ENCODE data around the gene ADARB2. TPM values are rescaled to one million over a fixed set of nuclear protein-coding genes. Genes with fewer than 3 reads are reported as not detected.
A peak's percentile ranks its signal among the peaks of the same experiment; 100 is the strongest.

ADARB2 gene
- total RNA-seq, 1 donor from 2014 or later: 0.06 TPM

- DNase-seq (ENCODE audit: low spot score): peak; percentile 65
Observed at GRCh38 chr10:1573981-1574380, 163.3 kb downstream of the ADARB2 start.

DNA sequence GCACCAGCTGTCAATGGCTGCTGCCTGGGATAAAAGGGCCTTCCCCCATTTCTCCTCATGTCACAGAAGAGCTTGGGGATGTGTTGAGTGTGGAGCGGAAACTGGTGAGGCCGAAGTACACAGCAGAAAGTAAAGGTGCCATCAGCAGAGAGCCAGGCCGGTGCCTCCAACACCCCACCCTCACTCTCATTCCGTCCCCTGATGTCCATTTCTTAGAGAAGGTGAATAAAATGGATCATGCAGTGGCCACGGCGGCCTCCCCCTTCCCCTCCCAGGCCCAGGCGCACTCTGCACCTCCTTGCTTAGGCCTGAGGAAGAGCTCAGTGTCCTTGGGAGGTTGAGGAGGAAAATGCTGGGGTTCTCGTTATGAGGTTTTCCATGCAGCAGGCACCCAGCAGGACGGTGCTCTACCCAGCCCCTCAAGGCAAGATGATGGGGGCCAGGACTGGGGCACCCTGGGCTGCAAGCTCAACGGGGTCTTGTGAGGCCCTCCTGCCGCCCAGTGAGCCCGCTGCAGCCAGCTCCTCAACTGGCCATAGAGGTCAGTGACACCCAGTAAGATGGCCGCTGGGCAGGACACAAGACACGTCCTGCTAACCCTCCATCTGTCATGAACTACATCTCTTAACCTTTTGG is 163.9 kb downstream of the ADARB2 start:
- peak; percentile 57 for DNase-seq (ENCODE audit: low spot score)

GRCh38 chr10:1572519-1573333 is 164.6 kb downstream of the ADARB2 start:
- DNase-seq (ENCODE audit: low spot score): peak; percentile 68

DNA sequence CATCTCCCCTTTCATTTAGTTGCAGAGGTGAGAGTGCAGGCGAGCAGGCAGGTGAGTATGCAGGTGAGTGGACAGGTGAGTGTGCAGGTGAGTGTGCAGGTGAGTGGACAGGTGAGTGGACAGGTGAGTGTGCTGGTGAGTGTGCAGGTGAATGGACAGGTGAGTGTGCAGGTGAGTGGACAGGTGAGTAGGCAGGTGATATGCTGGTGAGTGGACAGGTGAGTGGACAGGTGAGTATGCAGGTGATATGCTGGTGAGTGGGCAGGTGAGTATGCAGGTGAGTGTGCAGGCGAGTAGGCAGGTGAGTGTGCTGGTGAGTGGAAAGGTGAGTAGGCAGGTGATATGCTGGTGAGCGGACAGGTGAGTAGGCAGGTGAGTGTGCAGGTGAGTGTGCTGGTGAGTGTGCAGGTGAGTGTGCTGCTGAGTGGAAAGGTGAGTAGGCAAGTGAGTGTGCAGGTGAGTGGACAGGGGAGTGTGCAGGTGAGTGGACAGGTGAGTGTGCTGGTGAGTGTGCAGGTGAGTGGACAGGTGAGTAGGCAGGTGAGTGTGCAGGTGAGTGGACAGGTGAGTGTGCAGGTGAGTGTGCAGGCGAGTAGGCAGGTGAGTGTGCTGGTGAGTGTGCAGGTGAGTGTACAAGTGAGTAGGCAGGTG is 165.6 kb downstream of the ADARB2 start:
- DNase-seq (ENCODE audit: low spot score): peak; percentile 37

GRCh38 chr10:1570416-1571051 is 166.8 kb downstream of the ADARB2 start:
- DNase-seq (ENCODE audit: low spot score): peak; percentile 22

DNA sequence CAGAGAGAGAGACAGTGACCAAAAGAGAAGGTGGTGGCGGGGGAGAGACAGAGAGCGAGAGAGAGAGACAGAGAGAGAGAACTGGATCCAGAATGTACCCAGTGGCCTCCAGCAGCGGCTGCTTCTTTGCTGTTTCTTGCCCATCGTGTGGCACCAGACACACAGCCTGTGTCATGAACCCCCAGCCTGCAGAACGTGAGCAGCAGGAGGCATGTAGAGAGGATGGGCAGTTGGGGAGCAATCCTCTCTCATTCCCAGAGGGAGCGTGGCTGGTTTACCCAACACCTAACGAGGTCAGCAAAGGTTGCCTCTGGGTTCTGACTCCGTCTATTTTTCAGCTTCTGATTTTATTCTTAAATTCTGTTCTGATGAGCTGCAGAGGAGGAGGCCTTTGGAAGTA is 168.1 kb downstream of the ADARB2 start:
- peak; percentile 45 for DNase-seq (ENCODE audit: low spot score)

- DNase-seq (ENCODE audit: low spot score): no peak
Observed at GRCh38 chr10:1567742-1568495, 169.4 kb downstream of the ADARB2 start.

DNA sequence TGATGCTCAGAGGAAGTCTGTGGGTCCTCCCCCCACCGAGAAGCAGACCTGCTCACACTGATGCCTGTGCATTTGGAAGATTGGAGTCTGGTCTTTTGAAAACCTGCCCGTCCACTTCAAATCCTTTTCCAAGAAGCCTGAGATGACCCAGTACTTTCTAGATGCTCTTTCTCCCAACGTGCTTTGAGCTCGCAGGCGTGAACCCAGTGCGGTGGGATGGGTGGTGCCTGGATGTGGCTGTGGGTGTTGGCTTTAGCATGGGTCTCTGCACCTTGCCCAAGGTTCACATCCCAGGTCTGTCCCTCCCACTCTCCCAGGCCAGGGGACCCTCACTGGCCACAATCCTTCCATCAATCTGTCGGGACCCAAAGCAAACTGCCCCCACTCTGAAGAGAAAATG is 170.2 kb downstream of the ADARB2 start:
- no peak for DNase-seq (ENCODE audit: low spot score)

- DNase-seq (ENCODE audit: low spot score): peak; percentile 67
Observed at GRCh38 chr10:1564791-1565190, 172.5 kb downstream of the ADARB2 start.

DNA sequence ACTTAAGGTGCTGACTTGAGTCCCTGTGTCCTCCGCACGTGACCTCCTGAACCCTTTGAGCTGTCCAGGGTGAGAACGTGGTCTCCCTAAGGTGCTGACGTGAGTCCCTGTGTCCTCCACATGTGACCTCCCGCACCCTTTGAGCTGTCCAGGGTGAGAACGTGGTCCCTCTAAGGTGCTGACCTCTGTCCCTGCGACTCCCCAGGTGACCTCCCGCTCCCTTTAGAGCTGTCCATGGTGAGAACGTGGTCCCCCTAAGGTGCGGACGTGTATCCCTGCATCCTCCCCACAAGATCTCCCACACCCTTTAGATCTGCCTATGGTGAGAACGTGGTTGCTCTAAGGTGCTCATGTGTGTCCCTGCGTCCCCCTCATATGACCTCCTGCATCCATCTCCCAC is 174.3 kb downstream of the ADARB2 start:
- DNase-seq (ENCODE audit: low spot score): peak; percentile 39

DNA sequence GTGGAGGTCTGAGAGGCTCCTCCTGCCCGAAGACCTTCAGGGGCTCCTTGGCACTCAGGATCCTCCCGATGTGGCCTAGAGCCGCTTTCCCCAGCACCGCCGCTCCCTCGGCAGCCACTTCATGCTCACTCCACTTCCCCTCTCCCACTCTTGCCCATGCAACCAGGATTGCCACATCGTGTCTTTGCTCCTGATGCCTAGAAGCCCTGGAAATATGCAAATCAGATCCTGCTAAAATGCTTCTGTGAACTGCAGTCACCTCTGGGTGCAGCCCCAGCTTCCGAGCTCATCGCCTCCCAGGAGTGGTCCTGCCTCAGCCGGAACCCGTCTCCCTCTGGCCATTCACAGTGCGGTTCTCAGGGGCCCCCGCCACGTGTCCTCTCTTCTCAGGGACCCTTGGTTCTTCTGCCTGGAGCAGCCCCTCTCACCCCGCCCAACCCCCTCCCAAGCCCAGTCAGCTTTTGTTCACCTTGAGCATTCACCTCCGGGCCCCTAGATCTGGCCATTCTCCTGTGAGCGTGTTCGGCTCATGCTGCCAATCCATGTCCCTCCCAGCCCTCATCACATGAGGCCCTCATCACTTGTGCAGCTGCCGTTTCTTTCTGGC is 175.5 kb downstream of the ADARB2 start:
- peak; percentile 49 for DNase-seq (ENCODE audit: low spot score)

DNA sequence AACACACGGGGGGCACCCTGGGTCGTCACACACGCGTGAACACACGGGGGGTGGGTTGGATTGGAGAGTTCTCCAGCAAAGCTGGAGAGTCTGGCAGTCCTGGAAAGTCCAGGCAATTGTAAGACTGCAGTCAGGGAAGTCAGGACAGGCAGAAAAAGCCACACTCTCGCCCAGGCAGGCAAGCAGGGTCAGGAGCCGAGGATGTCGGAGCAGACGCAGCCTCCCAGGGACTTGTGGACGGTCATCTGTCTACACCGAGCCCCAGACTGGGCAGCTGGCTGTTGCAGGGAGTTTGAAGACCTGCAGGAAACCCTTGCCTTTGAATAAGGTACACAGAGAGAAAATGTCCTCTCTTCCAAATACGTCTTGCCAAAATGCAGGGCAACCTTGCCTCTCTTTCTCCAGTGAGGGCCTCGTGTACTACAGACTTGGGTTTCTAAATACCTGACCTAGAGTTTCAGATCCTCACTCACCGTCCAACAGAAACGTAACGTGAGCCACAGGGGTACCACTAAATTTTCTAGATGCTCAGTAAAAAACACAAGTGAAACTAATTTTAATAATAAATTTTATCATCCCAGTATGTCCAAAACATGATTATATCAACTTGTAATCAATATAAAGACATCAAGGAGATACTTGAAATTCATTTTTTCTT is 176.7 kb downstream of the ADARB2 start:
- DNase-seq (ENCODE audit: low spot score): peak; percentile 78

DNA sequence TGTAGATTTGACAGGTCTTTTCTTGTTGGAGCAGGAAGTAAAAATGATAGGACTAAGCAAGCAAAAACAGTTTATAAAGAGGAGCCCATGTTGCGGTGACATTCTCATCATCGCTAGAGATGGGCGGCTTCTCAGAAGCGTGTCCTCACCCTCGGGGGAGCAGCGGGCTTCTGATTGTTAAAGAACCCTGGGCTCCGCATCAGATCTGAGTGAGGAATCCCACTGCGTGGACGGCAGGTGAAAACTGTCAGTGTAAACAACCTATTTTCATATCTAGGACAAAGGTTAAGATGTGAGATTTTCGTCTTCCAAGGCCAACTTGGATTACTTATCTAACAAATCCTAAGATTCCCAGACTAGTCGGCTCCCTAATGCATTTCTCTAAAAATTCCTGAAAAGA is 177.6 kb downstream of the ADARB2 start:
- no peak for DNase-seq (ENCODE audit: low spot score)

- peak; percentile 73 for DNase-seq (ENCODE audit: low spot score)
Observed at GRCh38 chr10:1559311-1559710, 178.0 kb downstream of the ADARB2 start.

- DNase-seq (ENCODE audit: low spot score): no peak
Observed at GRCh38 chr10:1558906-1559305, 178.4 kb downstream of the ADARB2 start.

DNA sequence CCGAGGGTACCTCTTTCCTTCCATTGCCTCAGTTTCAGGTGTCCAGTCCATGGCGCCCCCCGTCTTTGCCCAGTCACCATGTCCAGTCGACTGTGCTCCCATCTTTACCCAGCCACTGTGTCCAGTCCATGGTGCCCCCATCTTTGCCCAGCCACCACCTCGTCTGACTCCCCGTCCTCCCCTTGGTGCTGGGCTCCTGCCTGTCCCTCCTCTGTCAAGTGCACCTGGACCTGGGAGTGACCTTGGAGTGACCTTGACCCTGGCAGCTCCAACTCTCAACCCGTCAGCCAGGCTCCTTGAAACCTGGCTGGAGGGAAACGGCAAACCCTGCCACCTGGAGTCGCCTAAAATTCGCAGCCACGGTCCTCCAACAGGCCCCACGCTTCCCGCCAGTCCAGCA is 180.2 kb downstream of the ADARB2 start:
- DNase-seq (ENCODE audit: low spot score): peak; percentile 37

DNA sequence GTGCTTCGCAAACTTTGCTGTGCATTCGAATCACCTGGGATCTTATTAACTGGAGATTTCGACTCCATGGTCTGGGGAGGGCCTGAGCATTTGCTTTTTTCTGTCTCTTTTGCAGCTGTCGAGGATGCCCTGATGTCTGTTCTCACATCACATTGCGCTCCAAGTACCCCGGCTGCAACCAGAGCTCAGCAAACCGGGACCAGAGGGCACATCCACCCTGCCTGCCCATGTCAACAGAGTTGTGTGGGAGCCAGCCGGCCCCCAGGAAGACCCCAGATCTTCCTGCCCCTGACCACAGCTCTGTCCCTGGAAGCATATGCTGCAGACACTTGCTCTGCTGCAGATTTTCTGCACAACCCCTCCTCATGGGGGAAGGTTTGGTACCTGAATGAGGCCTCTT is 180.8 kb downstream of the ADARB2 start:
- DNase-seq (ENCODE audit: low spot score): peak; percentile 57

- DNase-seq (ENCODE audit: low spot score): peak; percentile 39
Observed at GRCh38 chr10:1553951-1554350, 183.4 kb downstream of the ADARB2 start.

DNA sequence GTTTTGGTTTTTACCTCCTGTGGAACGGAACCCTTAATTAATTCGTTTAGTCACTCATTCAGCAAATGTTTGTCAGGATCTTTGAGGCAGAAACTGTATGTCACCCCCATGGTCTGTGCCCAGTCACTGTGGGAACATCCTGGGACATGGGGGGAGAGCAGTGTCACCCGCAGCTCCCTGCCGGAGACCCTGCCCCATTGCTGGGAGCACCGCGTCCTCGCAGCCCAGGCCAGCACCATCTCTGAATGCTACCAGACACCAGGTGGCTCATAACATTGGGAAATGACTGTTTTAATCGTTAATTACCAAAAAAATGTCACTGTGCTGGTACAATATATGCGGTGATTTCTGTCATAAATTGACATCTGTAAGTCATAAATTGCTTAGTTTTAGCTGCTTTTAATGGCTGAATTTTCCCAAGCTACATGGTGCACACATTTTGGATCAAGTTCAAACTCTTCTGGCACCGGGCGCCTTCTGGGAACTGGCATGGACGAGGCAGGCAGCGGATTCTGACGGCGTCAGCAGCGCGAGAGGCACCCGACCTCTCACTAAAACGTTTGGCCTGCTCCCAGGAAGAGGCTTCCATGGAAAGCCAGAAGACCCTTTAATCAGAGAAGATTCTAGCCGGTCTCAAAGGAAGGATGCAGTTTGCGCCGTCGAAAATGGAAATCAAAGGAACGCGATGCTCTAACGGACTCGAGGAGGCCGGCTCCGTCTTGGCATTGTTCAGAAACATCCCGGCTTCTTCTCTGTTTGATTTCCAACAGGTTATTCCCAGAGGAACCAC is 184.2 kb downstream of the ADARB2 start:
- peak; percentile 59 for DNase-seq (ENCODE audit: low spot score)

Data from mesenteric fat pad (tissue), 1 donor.